Left renal cortex interstitium (tissue), 4 donors: ENCODE measurements around the gene MYDGF. TPM values are rescaled to one million over a fixed set of nuclear protein-coding genes. Genes with fewer than 3 reads are reported as not detected.

Source experiments
- DNase-seq, 4 donors: peaks; one replicate each; pipeline ENCODE4 v3.0.0-alpha.2; 2013; ENCODE audit warnings: low read depth in 4 of 4, low spot score in 2 of 4, missing footprints in 1 of 4
- polyA plus RNA-seq, 4 donors: library from polyadenylated mRNA; unstranded; fragments of 120-200 nt; gene quantifications; one replicate each; pipeline ENCODE4 v1.2.1, GENCODE V29; 2013; ENCODE audit not compliant: insufficient read length in 4 of 4

MYDGF gene
- polyA plus RNA-seq, 4 donors, result 71.6 to 103 (median 75.3) TPM

DNA sequence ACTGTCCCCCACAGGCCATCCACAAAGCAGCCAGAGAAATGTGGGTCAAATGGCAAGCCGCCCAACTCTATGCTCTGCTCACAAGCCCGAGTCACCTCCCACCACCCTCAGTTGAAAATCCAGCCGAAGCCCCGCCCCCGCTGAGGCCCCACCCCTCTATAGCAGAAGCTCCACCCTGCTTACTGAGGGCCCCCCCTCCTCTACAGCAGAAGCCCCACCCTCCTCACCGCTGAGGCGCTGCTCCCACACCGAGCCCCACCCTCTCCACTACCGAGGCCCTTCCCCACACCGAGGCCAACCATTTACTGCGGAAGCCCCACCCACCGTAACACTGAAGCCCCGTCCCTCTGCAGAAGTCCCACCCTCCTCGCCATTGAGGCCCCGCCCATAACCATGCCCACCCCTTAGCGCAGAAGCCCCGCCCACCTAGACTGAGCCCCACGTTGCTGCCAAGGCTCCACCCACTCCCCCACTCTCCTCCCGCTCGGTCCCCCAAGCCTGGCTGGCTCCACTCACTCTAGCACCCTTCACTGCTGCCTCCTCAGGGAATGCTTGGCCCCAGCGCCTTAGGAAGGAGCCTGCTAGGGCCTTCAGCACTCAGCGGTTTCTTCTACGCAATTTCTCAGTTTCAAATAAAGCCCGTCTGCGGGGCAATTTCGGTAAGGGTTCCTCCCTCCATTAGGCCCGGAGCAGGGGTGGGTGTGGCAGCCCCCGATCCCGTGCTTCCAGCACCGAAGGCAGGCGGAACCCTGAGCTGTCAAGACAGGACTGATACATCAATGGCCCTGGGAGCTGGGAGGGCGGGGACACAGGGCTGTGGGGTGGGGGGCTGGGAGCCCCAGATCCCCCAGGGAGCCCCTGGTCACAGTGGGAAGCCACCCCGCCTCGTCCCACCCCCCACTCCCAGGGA lies 9.0 kb upstream of the MYDGF start:
- no peak for DNase-seq

DNA sequence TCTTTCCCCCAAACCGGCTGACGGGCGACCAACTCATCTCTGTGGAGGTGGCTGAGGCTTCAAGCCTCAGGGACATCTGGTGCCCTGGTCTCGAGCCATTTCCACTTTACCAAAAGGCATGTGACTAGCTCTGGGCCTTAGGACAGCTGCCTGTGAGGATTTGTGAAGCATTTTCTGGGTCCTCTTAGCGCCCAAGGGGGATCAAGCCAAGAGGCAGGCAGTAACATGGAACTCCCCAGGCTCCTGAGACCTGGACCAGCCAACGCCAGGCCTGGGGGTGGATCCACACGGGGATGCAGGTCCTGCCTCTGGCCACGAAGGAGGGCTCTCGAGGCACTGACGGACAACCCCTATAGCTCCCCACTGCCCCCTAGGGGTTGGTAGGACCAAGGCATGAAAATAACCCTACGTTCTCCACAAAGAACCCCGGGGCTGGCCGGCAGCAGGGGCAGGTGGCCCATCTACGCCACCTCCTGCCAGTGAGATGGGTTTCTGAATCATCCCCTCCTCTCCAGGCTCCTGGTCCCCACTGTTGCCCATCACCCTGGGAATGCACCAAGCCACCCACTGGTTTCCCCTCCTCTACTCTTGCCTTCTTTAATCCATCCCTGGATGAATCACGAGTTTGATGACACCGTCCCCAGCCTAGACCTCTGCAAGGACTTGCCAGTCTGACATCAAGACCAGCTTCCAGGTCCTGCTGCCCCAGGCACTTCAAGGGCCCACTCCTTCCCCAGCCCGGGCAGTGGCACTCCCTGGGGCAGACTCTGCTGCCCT lies 7.0 kb upstream of the MYDGF start:
- DNase-seq, result no peak

DNA sequence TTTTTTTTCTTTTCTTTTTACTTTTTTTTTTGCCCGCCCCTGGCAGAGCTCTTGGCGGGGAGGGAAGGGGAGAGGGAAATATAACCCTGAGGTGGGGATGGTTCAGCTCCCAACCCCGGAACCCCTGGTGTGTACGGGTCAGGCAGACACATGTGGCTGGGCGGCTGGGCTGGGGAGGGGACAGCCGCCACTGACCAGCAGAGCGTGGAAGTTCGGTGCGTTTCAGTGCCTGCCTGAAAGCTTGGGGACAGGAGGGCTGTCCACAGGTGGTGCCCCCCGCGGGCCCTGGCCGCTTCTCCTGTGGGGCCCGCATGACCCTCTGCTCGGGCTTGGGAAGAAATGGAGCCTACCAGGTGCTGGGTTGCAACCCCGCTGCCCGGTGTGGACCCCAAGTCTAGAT lies 5.2 kb upstream of the MYDGF start:
- DNase-seq, result no peak

DNA sequence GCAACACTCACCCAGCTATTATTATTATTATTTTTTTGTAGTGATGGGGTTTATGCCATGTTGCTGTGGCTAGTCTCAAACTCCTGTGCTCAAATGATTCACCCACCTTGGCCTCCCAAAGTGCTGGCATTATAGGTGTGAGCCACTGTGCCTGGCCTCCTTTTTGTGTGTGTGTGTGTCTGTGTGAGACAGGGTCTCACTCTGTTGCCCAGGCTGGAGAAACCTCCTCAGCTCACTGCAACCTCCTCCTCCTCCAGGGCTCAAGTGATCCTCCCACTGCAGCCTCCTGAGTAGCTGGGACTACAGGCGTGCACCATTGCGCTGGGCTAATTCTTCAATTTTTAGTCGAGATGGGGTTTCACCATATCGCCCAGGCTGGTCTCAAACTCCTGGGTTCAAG lies 3.6 kb upstream of the MYDGF start:
- no peak for DNase-seq

DNA sequence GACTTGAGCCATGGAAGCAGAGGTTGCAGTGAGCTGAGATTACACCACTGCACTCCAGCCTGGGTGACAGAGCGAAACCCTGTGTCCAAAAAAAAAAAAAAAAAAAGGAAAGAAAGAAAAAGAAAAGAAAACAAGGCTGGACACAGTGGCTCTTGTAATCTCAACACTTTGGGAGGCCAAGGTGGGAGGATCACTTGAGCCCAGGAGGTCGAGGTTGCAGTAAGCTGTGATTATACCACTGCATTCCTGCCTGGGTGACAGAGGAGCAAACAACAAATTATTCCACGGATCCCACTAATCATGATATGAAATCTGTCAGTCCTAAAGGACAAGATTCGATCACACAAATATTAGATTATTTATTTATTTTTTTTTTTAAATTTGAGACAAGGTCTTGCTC lies 3.1 kb upstream of the MYDGF start:
- no peak for DNase-seq

DNA sequence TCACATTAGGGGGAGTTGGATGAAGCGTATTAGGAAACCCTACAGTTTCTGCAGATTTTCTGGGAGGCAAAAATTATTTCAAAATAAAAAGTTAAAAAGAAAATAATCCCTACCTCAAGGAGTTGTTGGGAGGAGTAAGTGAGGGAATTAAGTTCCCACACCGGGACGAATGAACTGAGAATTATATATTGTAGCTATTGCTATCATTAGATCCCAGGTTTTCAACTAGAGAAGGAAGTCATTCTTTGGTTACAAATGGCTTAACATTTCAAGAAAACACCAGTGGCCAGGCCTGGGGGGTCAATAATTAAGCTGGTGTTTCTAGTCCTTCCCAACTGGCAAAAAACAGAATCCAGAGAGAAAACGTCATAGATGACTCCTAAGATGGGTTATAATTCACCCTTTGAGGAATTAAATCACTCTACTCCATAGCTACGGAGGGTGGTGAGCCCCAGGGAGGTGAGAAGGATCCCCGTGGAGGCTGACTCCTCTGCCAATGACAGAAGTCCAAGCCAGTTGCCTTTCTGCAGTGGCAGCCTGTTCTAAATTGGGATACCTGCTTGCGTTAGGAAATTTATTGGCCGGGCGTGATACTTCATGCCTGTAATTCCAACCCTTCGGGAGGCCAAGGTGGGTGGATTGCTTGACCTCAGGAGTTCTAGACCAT lies 1.2 kb upstream of the MYDGF start:
- DNase-seq, result no peak

DNA sequence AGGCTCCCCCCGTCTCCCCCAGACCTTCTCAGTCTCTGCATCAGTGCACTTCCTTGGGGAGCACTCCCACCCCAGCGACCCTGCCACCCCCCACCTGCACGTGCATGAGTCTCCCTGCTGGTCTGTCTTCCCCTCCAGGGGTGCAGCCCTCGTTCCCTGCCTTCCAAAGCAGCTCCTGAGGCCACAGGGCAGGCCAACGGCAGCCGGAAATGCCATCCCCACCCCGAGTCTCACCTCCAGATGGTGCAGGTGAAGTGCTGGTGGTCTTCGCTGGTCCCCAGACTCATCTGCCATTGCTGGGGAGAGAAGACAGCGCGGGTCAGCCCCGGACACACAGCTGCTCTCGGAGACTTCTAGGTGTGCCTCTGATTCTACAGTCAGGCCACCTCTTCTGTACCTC lies 5.5 kb downstream of the MYDGF start:
- no peak for DNase-seq

DNA sequence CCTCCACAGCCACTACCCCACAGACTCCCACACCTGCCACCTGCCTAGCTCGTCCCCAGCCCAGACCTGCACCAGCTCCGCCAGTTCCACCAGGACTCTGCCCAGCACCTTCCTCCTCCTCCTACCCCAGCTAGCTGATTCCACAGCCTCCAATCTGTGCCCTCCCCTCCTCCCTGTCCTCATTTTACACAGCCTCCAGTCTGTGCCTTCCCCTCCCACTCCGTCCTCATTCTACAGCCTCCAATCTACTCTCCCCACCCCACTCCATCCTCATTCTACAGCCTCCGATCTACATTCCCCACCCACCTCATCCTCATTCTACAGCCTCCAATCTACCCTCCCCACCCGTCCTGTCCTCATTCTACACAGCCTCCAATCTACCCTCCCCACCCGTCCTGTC lies 7.3 kb downstream of the MYDGF start:
- DNase-seq, result no peak

DNA sequence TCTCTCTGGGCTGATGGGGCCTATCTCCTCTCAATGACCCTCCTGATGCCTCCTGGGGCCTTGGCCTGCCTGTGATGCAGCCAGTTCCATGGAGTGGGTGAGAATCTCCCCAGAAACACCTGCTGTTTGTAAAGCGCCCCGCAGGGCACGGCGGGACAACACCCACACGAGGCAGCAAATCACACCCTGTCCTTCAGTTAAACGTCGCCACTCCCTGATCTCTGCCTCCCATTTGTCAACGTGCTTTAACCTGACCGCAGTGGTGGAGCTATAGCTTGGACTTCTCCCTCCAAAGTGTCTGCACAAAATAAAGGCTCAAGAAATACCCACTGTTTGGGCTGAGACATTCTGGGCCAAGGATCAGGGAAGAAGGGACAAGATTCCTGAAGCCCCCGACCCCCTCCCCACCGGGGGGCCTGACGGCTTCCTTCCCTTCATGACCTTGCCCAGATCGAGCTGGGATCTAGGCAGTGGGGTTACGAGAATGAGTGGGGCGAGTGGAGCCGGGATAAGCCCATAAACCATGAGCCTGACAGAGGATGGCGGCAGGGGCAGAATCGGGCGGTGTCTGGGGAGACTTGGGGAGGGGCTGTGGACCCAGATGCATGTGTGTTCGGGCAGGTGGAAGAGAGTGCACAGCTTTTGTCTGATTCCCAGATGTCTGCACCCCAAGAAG lies 8.0 kb downstream of the MYDGF start:
- no peak for DNase-seq

DNA sequence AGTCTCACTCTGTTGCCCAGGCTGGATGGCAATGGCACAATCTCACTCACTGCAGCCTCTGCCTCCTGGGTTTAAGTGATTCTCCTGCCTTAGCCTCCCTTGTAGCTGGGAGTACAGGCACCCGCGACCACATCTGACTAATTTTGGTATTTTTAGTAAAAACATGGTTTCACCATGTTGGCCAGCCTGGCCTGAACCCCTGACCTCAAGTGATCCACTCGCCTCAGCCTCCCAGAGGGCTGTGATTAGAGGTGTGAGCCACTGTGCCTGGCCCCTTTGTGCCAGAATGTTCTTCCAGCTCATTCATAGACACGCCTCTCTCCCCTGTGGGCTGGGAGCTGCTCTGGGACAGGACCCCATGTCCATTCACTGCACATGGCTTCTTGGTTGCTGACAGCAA lies 9.1 kb downstream of the MYDGF start:
- no peak for DNase-seq

DNA sequence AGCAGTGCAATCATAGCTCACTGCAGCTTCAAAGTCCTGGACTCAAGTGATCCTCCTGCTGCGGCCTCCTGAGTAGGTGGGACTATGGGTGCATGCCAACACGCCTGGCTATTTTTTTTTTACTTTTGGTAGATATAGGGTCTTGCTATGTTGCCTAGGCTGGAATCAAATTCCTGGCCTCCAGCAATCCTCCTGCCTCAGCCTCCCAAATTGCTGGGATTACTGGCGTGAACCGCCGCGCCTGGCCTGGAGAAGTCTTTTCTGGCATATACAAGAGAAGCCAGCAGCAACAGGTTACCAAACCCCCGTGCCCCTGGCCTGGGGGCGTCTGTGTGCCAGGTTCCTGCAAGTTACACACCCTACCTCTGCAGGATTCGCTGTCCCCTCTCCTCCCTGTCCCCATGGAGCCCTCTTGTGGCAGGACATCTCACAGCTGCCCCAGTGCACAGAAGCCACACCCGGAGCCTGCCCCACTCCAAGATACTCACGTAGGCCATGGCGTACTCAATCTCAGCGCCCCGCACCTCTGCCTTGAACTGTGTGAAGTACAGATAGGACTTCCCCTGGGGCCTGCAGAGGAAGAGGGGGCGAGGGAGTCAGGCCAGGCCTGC lies 9.9 kb downstream of the MYDGF start:
- DNase-seq, result no peak

DNA sequence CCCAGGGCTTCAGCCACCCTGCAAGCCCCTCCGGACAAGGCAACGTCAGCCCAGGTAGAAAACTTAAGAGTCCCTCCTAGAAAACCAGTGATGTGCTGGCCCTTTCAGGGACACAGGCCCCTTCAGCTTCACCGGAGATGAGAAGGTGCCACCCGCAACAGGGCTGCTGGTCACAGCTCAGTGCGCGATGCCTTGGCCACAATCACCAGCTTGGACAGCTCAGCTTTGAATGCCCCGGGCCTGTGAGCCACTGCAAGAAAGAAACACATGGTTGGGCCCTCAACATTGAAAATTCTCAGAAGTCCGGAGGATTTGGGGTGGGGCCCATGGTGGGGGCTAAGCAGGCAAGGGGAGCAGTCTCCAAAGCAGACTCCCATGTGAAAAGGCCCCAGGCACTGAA lies 12.3 kb downstream of the MYDGF start:
- DNase-seq, result no peak

DNA sequence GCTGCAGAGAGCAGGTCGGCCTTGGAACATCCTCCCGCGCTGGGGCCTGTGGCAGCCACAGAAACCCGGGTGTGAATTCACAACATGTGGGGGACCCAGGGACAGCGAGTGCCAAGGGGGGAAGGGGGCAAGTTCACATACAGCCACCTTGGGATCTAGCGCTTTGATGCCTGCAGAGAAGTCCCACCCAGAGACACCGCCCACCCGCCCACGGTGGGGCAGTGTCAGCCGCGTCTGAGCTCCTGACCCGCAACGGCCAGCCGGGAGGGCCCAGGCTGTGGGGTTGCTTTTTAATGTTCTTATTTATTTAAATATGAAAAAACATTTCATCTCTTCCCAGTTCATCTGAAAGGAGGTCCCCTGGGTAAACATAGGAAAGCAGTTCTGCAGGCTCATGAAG lies 12.9 kb downstream of the MYDGF start:
- DNase-seq, result no peak

DNA sequence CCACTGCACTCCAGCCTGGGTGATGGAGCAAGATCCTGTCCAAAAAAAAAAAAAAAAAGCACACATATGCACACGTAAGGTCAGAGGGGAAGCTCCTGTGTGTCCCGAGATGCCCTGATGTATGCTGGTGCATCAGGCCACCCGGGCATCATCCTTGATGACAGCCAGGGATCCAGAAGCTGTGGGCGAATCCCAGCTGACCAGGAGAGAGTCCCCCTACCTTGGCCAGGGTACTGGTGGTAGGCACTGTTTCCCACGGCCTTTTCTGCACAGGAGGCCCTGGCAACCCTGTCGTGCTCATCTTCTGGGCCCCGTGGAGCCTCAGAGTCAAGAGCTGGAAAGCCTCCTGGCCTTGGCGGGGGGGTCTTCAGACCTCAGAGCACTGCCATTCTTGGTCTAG lies 14.0 kb downstream of the MYDGF start:
- DNase-seq, result no peak

DNA sequence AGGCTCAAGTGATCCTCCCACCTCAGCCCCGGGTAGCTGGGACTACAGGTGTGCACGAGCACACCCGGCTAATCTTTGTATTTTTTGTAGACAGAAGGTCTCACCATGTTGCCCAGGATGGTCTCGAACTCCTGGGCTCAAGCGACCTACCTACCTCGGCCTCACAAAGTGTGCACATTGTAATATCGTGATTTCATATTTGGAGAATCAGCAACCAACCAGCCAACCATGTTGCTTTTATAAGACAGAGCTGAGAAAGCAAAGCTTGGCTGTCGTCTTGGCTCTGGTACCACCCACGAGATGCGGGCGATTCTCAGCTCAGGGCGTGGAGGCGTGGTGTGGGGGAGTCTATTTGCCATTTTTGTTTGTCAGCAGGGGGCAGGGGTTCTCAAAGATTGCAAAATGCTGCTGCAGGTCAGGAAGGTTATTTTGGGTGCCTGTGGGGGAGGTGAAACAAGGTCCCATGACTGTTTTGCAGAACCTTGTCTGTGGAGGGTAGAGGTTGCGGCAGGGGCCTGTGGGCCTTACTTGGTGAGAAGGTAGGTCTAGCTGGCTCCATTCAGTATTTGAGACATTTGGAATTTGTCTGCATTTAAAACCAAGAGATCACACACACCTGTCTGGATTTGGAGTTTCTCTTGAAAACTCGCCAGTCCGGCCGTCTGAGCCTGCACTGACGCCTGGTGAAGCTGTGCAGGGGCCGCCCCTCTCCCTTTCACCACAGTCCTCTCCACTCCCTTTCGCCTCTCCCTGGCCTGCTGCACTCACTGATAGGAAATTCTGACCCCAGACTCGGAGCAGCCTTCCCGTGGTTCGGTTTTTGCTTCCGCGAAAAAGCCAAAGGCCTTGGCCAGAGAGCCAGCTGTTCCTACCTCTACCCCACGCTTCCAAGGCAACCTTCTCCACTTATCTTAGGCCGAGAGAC lies 15.4 kb downstream of the MYDGF start:
- no peak for DNase-seq

DNA sequence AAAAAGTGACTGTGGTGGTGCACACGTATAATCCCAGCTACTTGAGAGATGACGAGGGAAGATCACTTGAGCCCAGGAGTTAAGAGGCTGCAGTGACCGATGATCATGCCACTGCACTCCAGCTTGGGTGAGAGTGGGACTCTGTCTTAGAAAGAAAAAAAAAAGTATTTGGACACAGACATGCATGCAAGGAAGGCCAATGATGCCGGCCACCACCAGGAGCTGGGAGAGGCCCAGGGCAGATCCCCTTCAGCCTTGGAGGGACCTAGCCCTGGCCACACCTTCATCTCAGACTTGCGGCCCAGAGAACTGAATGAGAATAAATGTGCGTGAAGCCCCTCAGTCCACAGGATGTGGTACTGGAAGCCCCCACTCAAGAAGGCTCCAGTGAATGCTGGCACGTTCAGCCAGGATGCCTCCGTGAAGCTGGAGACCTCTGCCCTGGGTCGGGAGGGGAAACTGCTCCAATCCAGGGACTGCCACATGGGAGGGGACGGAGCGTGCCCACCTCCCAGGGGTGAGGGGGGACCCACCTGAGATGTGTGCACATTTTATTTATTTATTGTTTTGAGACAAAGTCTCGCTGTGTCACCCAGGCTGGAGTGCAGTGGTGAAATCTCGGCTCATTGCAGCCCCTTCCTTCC lies 16.2 kb downstream of the MYDGF start:
- DNase-seq, result no peak

DNA sequence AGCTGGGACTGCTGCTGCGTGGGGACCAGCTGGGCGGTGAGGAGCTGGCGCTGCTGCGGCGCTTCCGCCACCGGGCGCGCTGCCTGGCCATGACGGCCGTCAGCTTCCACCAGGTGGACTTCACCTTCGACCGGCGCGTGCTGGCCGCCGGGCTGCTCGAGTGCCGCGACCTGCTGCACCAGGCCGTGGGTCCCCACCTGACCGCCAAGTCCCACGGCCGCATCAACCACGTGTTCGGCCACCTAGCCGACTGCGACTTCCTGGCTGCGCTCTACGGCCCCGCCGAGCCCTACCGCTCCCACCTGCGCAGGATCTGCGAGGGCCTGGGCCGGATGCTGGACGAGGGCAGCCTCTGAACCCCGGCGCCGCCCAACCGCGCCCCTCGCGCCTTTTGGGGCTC lies 18.1 kb downstream of the MYDGF start:
- no peak for DNase-seq

DNA sequence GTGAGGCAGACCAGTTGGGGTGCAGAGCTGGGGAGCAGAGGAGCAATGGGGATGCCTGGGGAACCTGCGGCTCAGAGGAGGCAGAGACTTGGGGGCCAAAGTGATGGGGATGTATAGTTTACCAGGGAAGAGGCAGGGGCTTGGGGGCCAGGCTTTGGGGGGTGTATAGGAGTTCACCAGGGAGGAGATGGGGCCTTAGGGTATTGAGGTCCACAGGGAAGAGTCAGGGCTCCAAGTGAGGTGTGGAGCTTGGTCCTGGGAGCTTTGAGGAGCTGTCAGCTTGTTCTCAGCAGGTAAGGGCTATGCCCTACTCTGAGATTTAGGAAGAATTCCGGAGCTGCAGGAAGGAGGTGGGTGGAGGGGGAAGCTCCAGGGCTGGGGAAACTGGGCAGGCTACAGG lies 20.0 kb downstream of the MYDGF start:
- DNase-seq, result no peak
